ENCODE measurements around the gene ERAP2. TPM values are rescaled to one million over a fixed set of nuclear protein-coding genes. Genes with fewer than 3 reads are reported as not detected.

Gene ERAP2
- polyA plus RNA-seq, 3 donors = 3.0 to 20.4 (median 3.4) TPM

DNA sequence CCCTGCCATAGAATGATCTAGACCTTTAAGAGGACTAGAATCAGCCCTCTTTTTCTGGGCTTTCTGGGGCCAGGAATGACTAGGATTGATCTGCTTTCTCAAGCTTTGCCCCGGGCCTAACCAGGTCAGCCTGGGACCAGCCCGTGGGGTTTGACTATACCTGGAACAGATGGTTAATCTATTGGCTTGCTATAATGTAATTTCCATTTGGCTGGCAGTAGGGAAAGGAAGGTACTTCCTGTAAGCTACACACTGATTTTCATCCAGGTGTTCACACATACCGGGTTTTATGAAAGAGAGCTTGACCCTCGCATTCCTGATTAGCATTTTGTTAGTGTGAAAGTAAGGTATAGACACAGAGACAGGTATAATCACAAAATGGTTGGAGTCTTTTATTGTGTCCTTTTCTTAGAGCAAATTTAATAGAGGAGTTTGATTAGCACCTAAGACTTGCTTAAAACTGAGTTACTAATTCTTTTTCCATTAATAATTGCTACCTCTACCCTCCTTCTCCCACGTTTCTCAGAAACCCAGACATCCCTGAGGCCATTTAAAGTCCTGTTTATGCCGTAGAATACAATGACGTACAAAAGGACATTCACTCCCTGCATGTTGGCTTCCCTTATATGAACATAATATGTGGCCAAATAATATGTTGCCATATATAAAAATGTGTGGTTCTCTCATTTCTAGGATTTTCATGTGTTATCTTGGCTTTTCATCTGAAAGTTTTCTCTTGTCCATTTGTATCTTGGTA, 76.9 kb downstream of the ERAP2 start:
- no peak for DNase-seq
- H3K9me3 ChIP-seq (replicated peaks in 1 of 2; ENCODE audit: control insufficient read depth in 1 of 2, insufficient read depth in 1 of 2, low read length in 2 of 2) = no peaks in the 10 kb centered on the region
- H3K4me3 Mint-ChIP-seq = no peak overlapping the region
- intact Hi-C loops (cut with micrococcal nuclease) = no loop called here
- H3K9me3 Mint-ChIP-seq = peaks cover 0 to 3% (median 0%) of the 10 kb centered on the region in 7 donors
- H3K27ac ChIP-seq (ENCODE audit: low read depth in 1 of 2, low read length in 2 of 2) = no peak overlapping the region
- H3K4me1 Mint-ChIP-seq = peaks cover 29% of the 10 kb centered on the region
- H3K4me3 ChIP-seq (replicated peaks in 1 of 3; ENCODE audit: low read depth in 2 of 3, low read length in 3 of 3) = no peak overlapping the region
- no peak for TF ChIP-seq CTCF (IDR thresholded peaks at IDR 0.05)
- WGBS (ENCODE audit: insufficient coverage) = 100% methylated on average over 1 of the region's 7 CpGs
- no peak overlapping the region for H2AFZ ChIP-seq (ENCODE audit: insufficient read depth, low read depth, low read length, poor library complexity, severe bottlenecking)
- peaks cover 95% of the 10 kb centered on the region for H3K79me2 ChIP-seq (ENCODE audit: insufficient read depth, low read length)
- peaks cover 89% of the 10 kb centered on the region for H4K20me1 ChIP-seq (ENCODE audit: insufficient read depth, low read length)
- peak overlapping the region in 4 of 7 donors; percentile 6 to 57 (median 22) for H3K27ac Mint-ChIP-seq
- H3K36me3 Mint-ChIP-seq = peaks cover 6 to 9% of the 10 kb centered on the region in 2 donors
- H3K9ac ChIP-seq (ENCODE audit: insufficient read depth, low read length, poor library complexity, severe bottlenecking) = no peak overlapping the region
- H3K4me2 ChIP-seq (replicated peaks; ENCODE audit: extremely low read depth, low read length, poor library complexity, severe bottlenecking) = no peak overlapping the region
- H3K36me3 ChIP-seq (replicated peaks in 1 of 2; ENCODE audit: control insufficient read depth in 1 of 2, insufficient read depth in 2 of 2, low read length in 2 of 2) = peaks cover 0 to 7% of the 10 kb centered on the region in 2 donors
- H3K27me3 ChIP-seq (ENCODE audit: control insufficient read depth in 2 of 2, insufficient read depth in 2 of 2, low read length in 2 of 2) = no peaks in the 10 kb centered on the region
- no peaks in the 10 kb centered on the region for H3K27me3 Mint-ChIP-seq (ENCODE audit: low read depth in 3 of 3)
- H3K4me1 ChIP-seq (ENCODE audit: control insufficient read depth in 1 of 2, insufficient read depth in 2 of 2, low read length in 2 of 2) = peaks cover 13 to 17% of the 10 kb centered on the region in 2 donors

GRCh38 chr5:96957254-96958049, 81.2 kb downstream of the ERAP2 start:
- intact Hi-C loops (cut with micrococcal nuclease) = no loop called here
- Histone ChIP-seq H4K20me1 (ENCODE audit: insufficient read depth, low read length) (peaks cover 56% of the 10 kb centered on the region), H3K27ac (ENCODE audit: low read depth in 1 of 2, low read length in 2 of 2) (peak overlapping the region in 1 of 2 donors; percentile 73), H3K4me3 (replicated peaks in 1 of 3; ENCODE audit: low read depth in 2 of 3, low read length in 3 of 3) (peak overlapping the region in 1 of 3 experiments; percentile 27), H3K4me1 (ENCODE audit: control insufficient read depth in 1 of 2, insufficient read depth in 2 of 2, low read length in 2 of 2) (peaks cover 44 to 54% of the 10 kb centered on the region in 2 donors), H3K27me3 (ENCODE audit: control insufficient read depth in 2 of 2, insufficient read depth in 2 of 2, low read length in 2 of 2) (no peaks in the 10 kb centered on the region), H2AFZ (ENCODE audit: insufficient read depth, low read depth, low read length, poor library complexity, severe bottlenecking) (no peak overlapping the region), H3K79me2 (ENCODE audit: insufficient read depth, low read length) (peaks cover 95% of the 10 kb centered on the region), H3K36me3 (replicated peaks in 1 of 2; ENCODE audit: control insufficient read depth in 1 of 2, insufficient read depth in 2 of 2, low read length in 2 of 2) (no peaks in the 10 kb centered on the region), H3K9ac (ENCODE audit: insufficient read depth, low read length, poor library complexity, severe bottlenecking) (no peak overlapping the region), H3K9me3 (replicated peaks in 1 of 2; ENCODE audit: control insufficient read depth in 1 of 2, insufficient read depth in 1 of 2, low read length in 2 of 2) (no peaks in the 10 kb centered on the region), H3K4me2 (replicated peaks; ENCODE audit: extremely low read depth, low read length, poor library complexity, severe bottlenecking) (peak overlapping the region; percentile 51)
- Mint-ChIP-seq H3K4me1 (peaks cover 54% of the 10 kb centered on the region), H3K36me3 (peaks cover 0 to 2% of the 10 kb centered on the region in 2 donors), H3K27me3 (ENCODE audit: low read depth in 3 of 3) (peaks cover 0 to 2% (median 0%) of the 10 kb centered on the region in 3 donors), H3K27ac (peak overlapping the region; percentile 31 to 89 (median 70)), H3K4me3 (no peak overlapping the region), H3K9me3 (no peaks in the 10 kb centered on the region)
- no peak for TF ChIP-seq CTCF (IDR thresholded peaks at IDR 0.05)
- peak in 1 of 3 donors; percentile 17 for DNase-seq
- WGBS (ENCODE audit: insufficient coverage) = 9% methylated on average over 1 of the region's 4 CpGs
